Nephron progenitor cell (in vitro differentiated cells): Measurements from ENCODE around the gene SBNO2.

ENCODE experiments used
- DNase-seq: peaks from one replicate; pipeline ENCODE4 v3.0.0; 2021
- H3K27ac Mint-ChIP-seq: 2 replicates; pipeline ENCODE4 v1.8.0; 2021; ENCODE audit warnings: mild to moderate bottlenecking, moderate library complexity, mixed read lengths
- H3K27me3 Mint-ChIP-seq: 2 replicates; pipeline ENCODE4 v1.8.0; 2021; ENCODE audit warnings: mild to moderate bottlenecking, low read depth, mixed read lengths; ENCODE audit not compliant: poor library complexity
- H3K36me3 Mint-ChIP-seq: 2 replicates; pipeline ENCODE4 v1.8.0; 2021; ENCODE audit warnings: low read depth, mixed read lengths
- H3K4me1 Mint-ChIP-seq: 2 replicates; pipeline ENCODE4 v1.8.0; 2021; ENCODE audit warnings: mixed read lengths
- H3K4me3 Mint-ChIP-seq: 2 replicates; pipeline ENCODE4 v1.8.0; 2021; ENCODE audit warnings: mild to moderate bottlenecking, moderate library complexity, mixed read lengths
- H3K9me3 Mint-ChIP-seq: 2 replicates; pipeline ENCODE4 v1.8.0; 2021; ENCODE audit warnings: mild to moderate bottlenecking, moderate library complexity, mixed read lengths
- CTCF ChIP-seq: fragments of 200-600 bp; sonication (generic); IDR thresholded peaks from 2 replicates; pipeline ENCODE4 v1.5.0; 2021; ENCODE audit warnings: antibody characterized with exemption

Gene SBNO2

DNA sequence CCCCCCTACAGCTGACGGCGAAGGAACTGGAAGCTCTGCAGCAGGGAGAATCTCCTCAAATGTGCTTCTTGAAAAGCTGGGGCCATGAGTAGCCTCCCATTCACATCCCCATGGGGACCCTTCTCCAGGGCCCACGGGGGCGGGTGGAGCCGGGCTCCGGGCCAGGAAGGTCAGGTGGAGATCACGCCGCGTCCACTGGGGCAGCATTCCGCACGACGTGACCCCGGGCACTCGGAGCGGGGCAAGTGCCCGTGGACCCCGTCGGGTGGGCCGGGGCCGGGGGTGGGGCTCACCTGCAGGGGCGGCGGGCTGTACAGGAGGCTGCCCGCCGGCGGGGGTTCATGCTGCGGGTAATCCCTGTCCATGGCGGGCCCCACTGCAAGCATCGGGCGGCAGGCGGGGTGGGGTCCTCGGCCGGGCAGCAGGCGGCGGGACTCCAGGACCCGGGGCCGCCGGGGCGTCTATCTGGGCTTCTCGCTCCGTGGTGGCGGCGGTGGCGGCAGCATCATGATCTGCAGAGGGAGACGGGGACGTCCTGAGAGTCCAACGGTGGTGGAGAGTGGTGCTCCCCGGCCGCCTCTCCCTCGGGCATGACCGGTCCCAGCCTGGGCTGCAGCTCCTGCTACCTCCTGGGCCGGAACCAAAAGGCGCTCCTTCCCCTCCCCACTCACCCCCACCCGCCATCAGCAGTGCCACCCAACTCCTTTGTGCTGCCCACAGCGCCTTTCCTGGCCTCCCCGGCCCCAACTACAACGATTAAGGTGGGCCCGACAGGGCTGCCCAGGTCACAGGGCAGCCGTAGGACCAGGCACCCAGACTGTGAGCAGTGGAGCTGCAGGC is 20.0 kb downstream of the SBNO2 start:
- Mint-ChIP-seq H3K4me3 (no peak overlapping the region), H3K36me3 (peaks cover 10% of the 10 kb centered on the region), H3K27me3 (peaks cover 2% of the 10 kb centered on the region), H3K9me3 (no peaks in the 10 kb centered on the region), H3K27ac (peak overlapping the region; percentile 77), H3K4me1 (peaks cover 24% of the 10 kb centered on the region)
- no peak for DNase-seq
- TF ChIP-seq CTCF: no peak

DNA sequence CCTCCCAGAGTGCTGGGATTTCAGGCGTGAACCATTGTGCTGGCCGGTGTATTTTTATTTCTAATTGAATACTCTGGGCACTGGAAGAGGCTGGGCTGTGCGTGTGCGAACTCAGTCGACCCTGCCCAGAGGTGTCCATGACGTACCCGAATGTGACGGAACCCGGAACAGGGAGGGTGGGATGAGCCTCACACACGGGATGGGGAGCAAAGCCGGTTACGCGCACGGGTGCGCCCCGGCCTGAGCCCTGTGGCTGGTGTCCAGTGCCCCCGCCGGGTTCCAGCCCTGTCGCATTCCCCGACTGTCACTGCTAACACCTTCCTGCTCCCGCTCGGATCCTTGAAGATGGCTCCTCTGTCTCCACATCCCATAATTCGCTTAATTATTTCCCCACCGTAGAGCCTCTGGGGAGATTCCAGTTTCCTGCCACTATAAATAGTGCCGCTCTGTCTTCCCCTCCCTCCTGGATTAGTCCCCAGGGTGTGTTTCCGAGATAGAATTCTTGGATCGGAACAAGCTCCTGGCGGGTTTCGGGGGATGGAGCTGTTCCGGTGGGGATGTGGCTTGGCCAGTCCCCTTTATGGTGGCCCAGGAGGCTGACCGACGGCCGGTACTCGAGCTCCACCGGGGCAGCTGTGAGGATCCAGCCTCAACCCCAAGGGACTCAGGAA is 22.0 kb downstream of the SBNO2 start:
- Mint-ChIP-seq H3K27ac (no peak overlapping the region), H3K4me1 (peaks cover 20% of the 10 kb centered on the region), H3K27me3 (peaks cover 2% of the 10 kb centered on the region), H3K4me3 (no peak overlapping the region), H3K9me3 (no peaks in the 10 kb centered on the region), H3K36me3 (peaks cover 10% of the 10 kb centered on the region)
- no peak for TF ChIP-seq CTCF
- no peak for DNase-seq

GRCh38 chr19:1151037-1151724 is 22.9 kb downstream of the SBNO2 start:
- no peak for DNase-seq
- Mint-ChIP-seq H3K27ac (no peak overlapping the region), H3K9me3 (no peaks in the 10 kb centered on the region), H3K4me1 (peaks cover 24% of the 10 kb centered on the region), H3K4me3 (no peak overlapping the region), H3K36me3 (peaks cover 10% of the 10 kb centered on the region), H3K27me3 (peaks cover 2% of the 10 kb centered on the region)
- no peak for TF ChIP-seq CTCF

- Mint-ChIP-seq H3K9me3 (no peaks in the 10 kb centered on the region), H3K27me3 (peaks cover 2% of the 10 kb centered on the region), H3K27ac (no peak overlapping the region), H3K36me3 (peaks cover 15% of the 10 kb centered on the region), H3K4me3 (no peak overlapping the region), H3K4me1 (peaks cover 28% of the 10 kb centered on the region)
- no peak for DNase-seq
- no peak for TF ChIP-seq CTCF
Measured at GRCh38 chr19:1150333-1151036, 23.6 kb downstream of the SBNO2 start.

DNA sequence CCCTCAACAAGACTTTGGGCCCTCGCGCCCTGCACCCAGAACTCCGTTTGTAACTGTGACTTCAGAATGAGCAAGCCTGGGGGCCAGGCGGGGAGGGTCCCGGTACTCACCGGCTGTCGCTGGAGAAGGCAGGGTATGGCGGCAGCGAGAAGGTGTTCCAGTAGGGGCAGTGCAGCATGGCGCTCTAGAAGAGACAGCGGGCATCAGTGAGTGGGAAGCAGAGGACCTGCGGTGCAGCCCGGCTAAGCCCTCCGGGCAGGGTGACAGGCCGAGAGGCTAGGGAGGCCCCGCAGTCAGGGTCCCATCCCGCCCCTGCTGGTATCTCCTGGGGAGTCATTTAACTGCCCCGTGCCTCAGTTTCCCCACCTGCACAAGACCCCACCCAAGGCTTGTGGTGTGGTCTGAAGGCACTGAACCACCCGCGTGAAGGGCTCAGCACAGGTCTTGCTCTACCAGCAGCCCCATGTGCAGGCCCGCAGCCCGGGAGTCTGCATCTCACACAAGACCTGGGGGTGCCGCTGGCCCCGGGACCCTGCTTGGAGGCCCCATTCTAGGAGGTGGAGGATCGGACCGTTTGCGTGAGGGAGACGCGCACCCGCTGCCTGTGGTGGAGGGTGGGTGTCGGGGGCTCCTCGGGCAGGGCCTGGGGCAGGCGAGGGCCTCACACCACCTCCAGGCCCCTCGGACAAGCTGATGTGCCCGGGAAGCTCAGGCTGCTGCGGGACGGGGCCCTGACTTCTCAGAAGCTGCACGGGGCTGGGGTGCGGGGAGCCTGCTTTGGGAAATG is 24.6 kb downstream of the SBNO2 start:
- Mint-ChIP-seq H3K27ac (no peak overlapping the region), H3K36me3 (peaks cover 21% of the 10 kb centered on the region), H3K4me1 (peaks cover 33% of the 10 kb centered on the region), H3K27me3 (peaks cover 2% of the 10 kb centered on the region), H3K9me3 (peaks cover 3% of the 10 kb centered on the region), H3K4me3 (no peak overlapping the region)
- no peak for DNase-seq
- TF ChIP-seq CTCF: no peak
